NB4 (cell line): ENCODE results near the gene ARHGEF17.

ENCODE experiments used
- DNase-seq: peaks from one replicate; pipeline ENCODE4 v3.0.0; 2010; ENCODE audit warnings: low read depth
- H3K4me3 ChIP-seq: one replicate; pipeline ENCODE4 v1.5.1; 2011; ENCODE audit warnings: mild to moderate bottlenecking, low read depth, low read length, moderate library complexity
- MYC ChIP-seq: IDR thresholded peaks from 2 replicates; pipeline ENCODE4 v1.6.1; 2011; ENCODE audit warnings: low read depth, low read length
- POLR2A ChIP-seq: IDR thresholded peaks from 2 replicates; pipeline ENCODE4 v1.6.1; 2011; ENCODE audit warnings: mild to moderate bottlenecking; ENCODE audit not compliant: insufficient read length; ENCODE audit errors: extremely low read depth
- TF ChIP-seq, protein P1 (sequence below): IDR thresholded peaks from 2 replicates; pipeline ENCODE4 v1.6.1; 2011; ENCODE audit warnings: low read depth, low read length
- TF ChIP-seq, protein P2 (sequence below): IDR thresholded peaks from one replicate; pipeline ENCODE4 v1.5.1; 2012; ENCODE audit warnings: low read depth, low read length

Gene ARHGEF17

DNA sequence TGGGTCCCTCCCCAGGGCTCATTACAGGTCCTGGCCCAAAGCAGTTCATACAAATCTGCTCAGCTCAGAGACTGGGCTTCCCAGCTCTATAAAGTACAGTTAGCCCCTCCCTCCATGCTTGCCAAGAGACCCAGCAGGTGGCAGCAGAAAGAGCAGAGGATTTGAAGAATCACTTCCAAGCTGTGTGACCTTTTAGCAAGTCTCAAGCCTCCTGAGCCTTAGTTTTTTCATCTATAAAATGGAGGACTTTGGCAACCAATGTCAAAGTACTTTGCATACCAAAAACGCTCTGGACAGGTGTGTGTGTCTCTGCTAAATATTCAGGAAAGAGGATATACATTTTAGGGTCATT lies 94.7 kb downstream of the ARHGEF17 start:
- TF ChIP-seq, protein P1, sequence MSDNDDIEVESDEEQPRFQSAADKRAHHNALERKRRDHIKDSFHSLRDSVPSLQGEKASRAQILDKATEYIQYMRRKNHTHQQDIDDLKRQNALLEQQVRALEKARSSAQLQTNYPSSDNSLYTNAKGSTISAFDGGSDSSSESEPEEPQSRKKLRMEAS, result no peak
- TF ChIP-seq, protein P2, sequence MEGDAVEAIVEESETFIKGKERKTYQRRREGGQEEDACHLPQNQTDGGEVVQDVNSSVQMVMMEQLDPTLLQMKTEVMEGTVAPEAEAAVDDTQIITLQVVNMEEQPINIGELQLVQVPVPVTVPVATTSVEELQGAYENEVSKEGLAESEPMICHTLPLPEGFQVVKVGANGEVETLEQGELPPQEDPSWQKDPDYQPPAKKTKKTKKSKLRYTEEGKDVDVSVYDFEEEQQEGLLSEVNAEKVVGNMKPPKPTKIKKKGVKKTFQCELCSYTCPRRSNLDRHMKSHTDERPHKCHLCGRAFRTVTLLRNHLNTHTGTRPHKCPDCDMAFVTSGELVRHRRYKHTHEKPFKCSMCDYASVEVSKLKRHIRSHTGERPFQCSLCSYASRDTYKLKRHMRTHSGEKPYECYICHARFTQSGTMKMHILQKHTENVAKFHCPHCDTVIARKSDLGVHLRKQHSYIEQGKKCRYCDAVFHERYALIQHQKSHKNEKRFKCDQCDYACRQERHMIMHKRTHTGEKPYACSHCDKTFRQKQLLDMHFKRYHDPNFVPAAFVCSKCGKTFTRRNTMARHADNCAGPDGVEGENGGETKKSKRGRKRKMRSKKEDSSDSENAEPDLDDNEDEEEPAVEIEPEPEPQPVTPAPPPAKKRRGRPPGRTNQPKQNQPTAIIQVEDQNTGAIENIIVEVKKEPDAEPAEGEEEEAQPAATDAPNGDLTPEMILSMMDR, result peak; percentile 48
- no peak for TF ChIP-seq MYC
- no peak overlapping the region for H3K4me3 ChIP-seq
- DNase-seq, result peak; percentile 60

DNA sequence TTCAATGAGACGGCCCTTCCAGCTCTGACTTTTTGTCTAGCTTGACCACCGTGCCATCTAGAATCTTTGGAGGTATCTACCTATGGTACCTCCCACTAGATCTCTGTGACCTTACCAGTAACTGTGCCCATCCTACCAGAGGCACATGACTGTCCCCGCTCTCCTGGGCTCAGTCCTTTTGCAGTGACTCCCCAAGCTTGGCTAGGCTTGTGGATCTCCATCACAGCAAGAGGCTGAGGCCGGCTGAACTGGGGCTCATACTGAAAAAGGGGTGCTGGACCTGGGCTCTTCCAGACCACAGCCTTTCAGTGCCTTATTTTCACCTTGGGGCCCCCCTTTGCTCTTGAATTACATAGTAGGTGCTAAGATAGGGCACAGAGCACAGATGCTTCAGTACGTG lies 95.5 kb downstream of the ARHGEF17 start:
- DNase-seq, result no peak
- TF ChIP-seq POLR2A (no peak), MYC (no peak)
- TF ChIP-seq, protein P2, result no peak
- TF ChIP-seq, protein P1, result no peak
- no peak overlapping the region for H3K4me3 ChIP-seq

DNA sequence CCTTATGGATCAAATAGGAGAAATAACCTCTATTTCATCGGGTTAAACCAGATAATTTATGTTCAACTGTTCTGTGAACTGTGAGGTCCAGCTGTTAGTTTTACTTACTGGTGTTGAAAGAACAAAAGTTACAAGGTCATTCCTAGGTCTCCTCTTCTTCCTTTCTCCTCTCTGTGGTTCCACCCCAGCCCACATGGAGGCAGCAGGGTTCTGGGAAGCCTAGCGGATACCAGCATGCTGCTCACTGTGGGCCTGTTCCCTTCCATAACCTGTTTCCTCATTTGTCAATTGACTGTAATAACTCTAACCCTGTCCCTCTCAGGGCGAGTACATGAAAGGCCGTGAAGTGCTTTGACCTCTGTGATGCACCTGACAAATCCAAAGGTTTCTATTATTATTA lies 96.0 kb downstream of the ARHGEF17 start:
- DNase-seq, result peak; percentile 67
- H3K4me3 ChIP-seq, result no peak overlapping the region
- TF ChIP-seq MYC, result peak; percentile 26; the same call in 1 of the 2 replicates
- TF ChIP-seq, protein P1, result peak; percentile 51
- TF ChIP-seq POLR2A, result no peak
- TF ChIP-seq, protein P2, result peak; percentile 53

DNA sequence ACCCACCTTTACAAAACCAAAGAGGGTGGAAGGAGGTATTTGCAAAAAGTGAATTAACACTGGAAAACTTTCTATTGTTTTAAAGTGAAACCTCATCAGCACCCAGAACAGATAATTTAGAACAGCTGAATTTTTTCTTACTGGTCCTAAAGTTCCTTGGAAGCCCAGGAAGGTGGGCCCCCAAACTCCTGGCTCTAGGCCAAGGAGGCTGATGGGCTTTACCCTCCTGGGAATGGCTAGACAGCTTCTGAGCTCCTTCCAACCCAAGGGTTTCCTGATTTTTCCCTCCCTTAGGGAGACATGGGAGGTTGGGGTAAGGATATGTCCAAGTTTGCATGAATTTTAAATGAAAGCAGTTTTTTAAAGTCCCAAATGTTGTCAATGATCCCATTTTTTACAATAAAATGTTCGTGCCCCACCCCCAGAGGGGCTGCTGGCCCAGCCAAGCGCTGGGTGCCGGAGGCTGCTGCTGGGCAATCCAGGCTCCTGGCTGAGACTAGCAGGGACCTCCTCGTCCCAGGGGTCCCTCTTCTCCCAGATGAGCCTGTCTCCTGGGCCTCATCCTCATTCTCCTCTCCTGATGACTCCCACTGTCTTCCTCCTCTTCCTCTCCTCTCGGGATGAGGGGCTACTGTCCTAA lies 96.5 kb downstream of the ARHGEF17 start:
- TF ChIP-seq, protein P2, result no peak
- TF ChIP-seq MYC (no peak), POLR2A (no peak)
- TF ChIP-seq, protein P1, result no peak
- DNase-seq, result no peak

DNA sequence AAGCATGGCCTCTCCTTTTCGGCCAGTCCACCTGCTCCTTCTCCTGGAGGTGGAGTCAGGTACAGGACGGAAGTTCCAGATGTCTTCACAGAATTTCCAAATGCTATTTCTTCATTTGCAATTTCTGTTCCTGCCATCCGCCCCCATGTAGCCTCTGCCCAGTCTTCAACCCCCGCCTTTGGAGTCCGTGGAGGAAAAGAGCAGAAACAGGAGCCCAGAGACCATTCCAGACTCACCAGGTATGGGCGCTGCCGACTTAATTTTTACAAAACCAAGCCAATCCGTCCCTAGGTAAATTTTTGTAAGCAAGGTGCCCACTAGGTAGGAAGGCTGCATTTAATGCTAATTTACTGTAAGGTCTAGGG lies 97.1 kb downstream of the ARHGEF17 start:
- TF ChIP-seq, protein P1, result no peak
- TF ChIP-seq MYC (no peak), POLR2A (no peak)
- TF ChIP-seq, protein P2, result no peak

More for the DNA sequence above, 96.5 kb downstream of the ARHGEF17 start:
- no peak overlapping the region for H3K4me3 ChIP-seq

DNA sequence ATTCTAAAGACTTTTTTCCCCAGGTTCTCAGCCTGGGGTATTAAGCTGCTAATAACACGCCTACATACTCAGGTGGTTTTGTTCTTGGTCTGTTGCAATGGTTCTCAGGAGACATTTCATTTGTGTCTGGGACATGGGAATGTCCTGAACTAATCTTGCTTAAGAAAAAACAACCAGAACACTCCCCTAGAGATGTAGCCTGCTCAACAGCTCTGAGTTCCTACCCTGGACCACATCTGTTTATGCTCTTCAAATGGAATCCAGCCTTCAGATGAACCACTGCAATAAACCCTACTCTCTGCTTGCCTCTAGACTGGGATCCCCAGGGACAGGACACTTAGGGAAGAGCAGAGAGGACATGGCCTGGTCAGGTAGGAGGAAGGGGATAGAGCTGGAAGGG lies 98.1 kb downstream of the ARHGEF17 start:
- H3K4me3 ChIP-seq, result no peak overlapping the region
- DNase-seq, result no peak
- TF ChIP-seq, protein P1, result no peak
- TF ChIP-seq, protein P2, result no peak
- TF ChIP-seq MYC (no peak), POLR2A (no peak)

More for the DNA sequence above, 97.1 kb downstream of the ARHGEF17 start:
- DNase-seq, result no peak
- no peak overlapping the region for H3K4me3 ChIP-seq
